ENCODE results near the gene CERCAM.
"Not testable (repeated sequence)": the region's sequence is repeated elsewhere in the genome, so short reads cannot be mapped to it uniquely, and the experiment has no call there.

CERCAM gene

DNA sequence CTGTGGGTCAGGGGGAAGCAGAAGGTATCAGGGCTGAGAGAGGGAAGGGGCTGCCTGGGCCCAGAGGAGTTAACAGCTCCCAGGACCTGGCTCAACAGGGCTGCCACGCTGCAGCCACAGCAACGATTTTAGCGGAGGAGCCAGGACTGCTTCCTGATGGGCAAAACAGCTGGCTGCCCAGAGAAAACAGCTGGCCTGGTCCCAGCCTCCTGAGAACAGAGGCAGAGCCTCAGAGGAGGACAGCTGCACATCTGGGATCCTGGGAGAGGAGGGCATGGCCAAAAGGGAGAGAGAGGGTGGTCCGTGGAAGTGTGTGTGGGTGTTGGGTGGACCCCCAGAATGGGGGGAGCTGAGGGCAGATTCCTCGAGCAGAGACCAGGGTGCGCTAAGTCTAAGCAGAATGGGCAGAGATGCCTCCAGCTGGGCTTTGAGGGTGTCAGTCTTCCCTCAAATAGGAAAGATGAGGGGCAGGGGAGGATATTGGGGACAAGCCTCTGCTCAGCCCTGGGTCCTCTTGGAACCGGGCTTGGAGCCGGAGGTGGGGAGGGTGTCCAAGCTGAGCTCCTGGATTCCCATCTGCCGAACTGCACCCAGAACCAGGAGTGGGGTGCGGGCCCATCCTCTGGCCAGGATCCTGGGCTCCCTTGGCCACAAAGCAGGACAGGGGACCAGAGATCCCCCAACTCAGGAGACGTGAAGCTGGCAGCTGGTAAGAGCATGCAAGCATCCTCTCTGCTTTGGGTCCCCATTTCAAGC is 9.1 kb upstream of the CERCAM start:
- H3K4me3 ChIP-seq (ENCODE audit: low read depth, low read length) = no peak overlapping the region
- TF ChIP-seq CTCF (IDR thresholded peaks at IDR 0.05; ENCODE audit: insufficient read depth, low read depth, low read length, missing control alignments) = no peak
- no peak for DNase-seq (ENCODE audit: low read depth)

DNA sequence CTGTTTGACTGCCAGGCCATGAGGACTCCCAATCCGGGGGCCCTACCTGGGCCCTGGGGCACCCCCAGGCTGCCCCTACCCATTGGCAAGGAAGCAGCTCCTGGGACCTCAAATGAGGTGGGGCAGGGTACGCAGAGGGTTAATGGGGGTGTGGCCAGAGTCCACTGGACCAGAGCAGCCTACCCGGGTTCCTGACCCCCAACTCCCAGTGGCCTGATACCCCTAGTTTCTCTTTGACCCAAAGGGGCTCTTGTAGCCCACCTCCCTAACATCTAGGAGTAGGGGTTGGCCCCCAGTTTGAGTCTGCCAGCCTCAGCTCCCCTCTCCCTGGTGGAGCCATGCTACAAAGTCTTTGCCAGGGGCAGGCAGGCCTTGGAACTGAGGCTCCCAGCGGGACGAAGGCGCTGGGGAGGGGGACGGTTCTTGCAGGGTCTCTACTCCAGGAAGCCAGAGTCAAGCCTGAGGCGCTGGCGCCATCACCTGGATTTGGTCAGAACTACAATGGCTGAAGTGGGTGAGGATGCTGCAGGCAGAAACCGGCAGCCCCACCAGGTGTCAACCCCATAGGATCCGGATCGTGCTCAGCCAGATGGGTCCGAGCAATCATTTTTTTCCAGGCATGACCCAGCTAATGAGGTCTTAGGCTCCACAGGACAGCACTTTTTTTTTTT is 8.4 kb upstream of the CERCAM start:
- DNase-seq (ENCODE audit: low read depth) = peak; percentile 35
- H3K4me3 ChIP-seq (ENCODE audit: low read depth, low read length) = no peak overlapping the region
- TF ChIP-seq CTCF (IDR thresholded peaks at IDR 0.05; ENCODE audit: insufficient read depth, low read depth, low read length, missing control alignments) = peak; percentile 51

DNA sequence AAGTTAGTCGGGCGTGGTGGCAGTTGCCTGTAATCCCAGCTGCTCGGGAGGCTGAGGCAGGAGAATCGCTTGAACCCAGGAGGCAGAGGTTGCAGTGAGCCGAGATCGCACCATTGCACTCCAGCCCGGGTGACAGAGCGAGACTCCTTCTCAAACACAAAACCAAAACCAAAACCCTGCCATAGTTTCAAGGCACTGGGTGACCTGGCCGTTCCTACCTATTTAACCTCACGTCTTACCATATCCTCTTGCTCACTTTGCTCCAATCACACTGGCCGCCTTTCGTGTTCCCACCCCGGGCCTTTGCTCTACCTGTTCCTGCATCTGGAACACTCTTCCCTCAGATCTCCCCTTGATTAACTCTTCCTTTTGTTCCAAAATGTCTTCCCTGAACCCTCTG is 6.9 kb upstream of the CERCAM start:
- not testable (repeated sequence) for H3K4me3 ChIP-seq (ENCODE audit: low read depth, low read length); DNase-seq (ENCODE audit: low read depth)

DNA sequence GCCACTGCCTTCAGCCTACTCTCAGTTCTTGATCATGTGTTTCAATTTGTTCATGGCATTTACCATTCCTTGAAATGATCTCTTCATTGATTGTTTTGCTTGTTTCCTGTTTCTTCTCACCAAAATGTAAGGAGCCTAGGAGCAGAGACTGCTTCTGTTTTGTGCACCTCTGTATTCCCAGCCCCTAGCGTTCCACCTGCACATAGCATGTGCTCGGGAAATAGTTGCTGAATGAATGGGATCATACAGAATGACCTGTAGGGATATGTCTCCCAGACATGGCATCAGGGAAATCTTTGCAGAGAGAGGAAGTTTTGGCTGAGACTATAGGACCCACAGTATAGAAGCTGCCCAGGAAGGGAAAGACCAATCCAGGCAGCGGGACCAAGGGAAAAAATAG is 6.2 kb upstream of the CERCAM start:
- no peak overlapping the region for H3K4me3 ChIP-seq (ENCODE audit: low read depth, low read length)
- peak; percentile 5 for TF ChIP-seq CTCF (IDR thresholded peaks at IDR 0.05; ENCODE audit: insufficient read depth, low read depth, low read length, missing control alignments)
- no peak for DNase-seq (ENCODE audit: low read depth)

DNA sequence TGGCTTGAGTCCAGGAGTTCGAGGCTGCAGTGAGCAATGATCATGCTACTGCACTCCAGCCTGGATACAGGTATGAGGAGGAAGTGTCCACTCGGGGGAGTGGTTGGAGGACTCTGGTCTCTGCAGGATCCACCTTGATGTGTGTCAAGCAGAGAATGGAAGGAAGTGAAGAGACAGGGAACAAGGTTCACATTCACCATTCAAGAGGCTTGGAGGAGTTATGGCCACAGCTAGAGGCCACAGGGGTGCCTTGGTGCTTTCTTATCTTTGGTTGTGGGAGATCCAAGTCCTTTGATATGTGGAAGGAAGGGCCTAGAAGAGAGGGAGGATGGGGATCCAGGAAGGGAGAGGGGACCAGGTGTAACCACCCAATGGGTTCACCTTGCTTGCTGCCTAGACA is 5.4 kb upstream of the CERCAM start:
- no peak for DNase-seq (ENCODE audit: low read depth)
- no peak for TF ChIP-seq CTCF (IDR thresholded peaks at IDR 0.05; ENCODE audit: insufficient read depth, low read depth, low read length, missing control alignments)
- no peak overlapping the region for H3K4me3 ChIP-seq (ENCODE audit: low read depth, low read length)

DNA sequence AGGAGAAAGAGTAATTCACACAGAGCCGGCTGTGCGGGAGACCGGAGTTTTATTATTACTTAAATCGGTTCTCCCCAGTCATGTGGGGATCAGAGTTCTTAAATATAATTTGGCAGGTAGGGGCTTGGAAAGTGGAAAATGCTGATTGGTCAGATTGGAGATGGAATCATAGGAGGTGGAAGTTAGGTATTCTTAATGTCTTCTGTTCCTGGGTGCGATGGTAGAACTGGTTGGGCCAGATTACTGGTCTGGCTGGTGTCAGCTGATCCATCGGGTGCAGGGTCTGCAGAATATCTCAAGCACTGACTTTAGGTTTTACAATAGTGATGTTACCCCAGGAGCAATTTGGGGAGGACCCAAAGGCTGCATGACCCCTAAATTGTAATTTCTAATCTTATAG is 4.6 kb upstream of the CERCAM start:
- no peak for TF ChIP-seq CTCF (IDR thresholded peaks at IDR 0.05; ENCODE audit: insufficient read depth, low read depth, low read length, missing control alignments)
- DNase-seq (ENCODE audit: low read depth) = no peak
- H3K4me3 ChIP-seq (ENCODE audit: low read depth, low read length) = no peak overlapping the region

- no peak overlapping the region for H3K4me3 ChIP-seq (ENCODE audit: low read depth, low read length)
- TF ChIP-seq CTCF (IDR thresholded peaks at IDR 0.05; ENCODE audit: insufficient read depth, low read depth, low read length, missing control alignments) = no peak
- no peak for DNase-seq (ENCODE audit: low read depth)
These were observed 4.1 kb upstream of the CERCAM start for GRCh38 chr9:128416432-128417019.
